GM19468 (cell line): ENCODE data around the gene HIPK2.

Experiments
- ATAC-seq: cut with Tn5 transposase; IDR thresholded peaks from one replicate; pipeline ENCODE4 v1.9.1; 2021; ENCODE audit warnings: mild to moderate bottlenecking, moderate library complexity, moderate number of reproducible peaks; ENCODE audit not compliant: unreplicated experiment; ENCODE audit errors: extremely low read depth

HIPK2 gene

GRCh38 chr7:139576179-139576973 lies 201.4 kb downstream of the HIPK2 start:
- no peak for ATAC-seq

- no peak for ATAC-seq
Observed at GRCh38 chr7:139575338-139575680, 202.5 kb downstream of the HIPK2 start.

DNA sequence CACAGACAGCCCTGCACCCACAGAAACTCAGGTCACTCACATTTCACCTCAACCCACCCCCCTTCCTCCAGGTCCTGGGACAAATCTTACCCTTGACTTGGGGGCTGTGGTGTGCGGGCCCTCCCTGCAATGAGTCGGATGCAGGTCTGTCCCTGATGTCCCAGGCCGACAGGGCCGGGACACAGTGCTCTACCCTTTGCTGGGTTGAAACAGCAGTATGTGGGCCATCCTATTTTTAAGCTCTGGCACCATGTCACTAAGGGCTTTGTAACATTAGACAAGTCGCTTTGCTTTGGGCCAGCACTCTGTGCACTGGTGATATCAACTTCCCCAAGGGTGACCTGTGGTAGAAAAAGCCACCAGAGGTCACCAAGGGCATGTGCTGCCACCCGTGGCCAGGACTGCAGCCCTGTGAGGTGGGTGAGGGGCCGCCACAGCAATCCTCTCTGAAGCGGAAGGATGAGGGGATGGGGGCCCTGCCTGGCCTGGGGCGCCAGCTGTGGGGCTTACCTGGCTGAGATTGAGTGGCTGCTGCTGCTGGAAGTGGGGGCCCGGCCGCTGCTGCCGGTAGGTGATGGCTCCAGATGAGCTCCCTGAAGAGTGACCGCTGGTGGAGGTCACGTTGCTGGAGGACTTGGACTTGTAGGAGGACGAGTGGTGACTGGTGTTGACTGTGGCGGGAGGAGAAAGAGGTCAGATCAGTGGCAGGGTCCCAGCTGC lies 203.0 kb downstream of the HIPK2 start:
- ATAC-seq, result no peak

- ATAC-seq, result no peak
Observed at GRCh38 chr7:139573871-139574270, 203.9 kb downstream of the HIPK2 start.

GRCh38 chr7:139572704-139573385 lies 205.0 kb downstream of the HIPK2 start:
- ATAC-seq, result no peak

DNA sequence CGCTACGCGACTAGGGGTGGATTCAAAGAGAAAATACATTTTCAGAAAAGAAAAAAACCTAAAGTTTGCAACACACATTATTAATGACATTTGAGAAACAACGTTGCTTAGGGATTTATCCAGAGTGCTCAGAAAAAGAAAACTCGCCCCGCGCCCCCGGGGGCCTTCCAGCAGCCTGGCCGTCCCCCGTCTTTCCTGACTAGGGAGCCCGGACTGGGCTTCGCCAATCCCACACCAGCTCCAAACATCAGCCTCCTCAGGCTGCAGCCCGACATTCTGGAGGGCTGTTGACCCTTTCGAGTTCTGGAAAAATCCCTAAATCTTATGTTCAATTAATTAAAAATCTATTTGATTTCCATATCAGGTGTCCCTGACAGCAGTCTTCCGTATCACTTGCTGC lies 205.7 kb downstream of the HIPK2 start:
- ATAC-seq, result no peak

DNA sequence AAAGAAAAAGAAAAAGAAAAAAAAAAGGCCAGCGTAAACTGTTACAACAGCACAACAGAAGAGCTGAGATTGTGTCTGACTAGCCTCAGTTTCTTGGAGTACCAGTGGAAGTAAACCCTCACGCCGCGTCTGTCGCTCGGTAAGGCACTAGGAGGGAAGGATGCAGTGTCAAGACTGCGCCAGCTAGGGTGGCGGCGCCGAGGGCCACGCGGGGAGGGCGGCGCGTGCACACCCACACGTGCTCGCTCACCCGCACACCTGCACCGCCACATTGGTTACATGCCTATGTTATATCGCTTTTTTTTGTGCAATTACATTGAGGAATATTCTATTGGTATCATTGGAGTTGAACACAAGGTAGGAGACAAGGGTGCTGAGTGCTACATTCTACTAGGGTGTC lies 206.1 kb downstream of the HIPK2 start:
- ATAC-seq, result no peak

GRCh38 chr7:139571190-139571589 lies 206.6 kb downstream of the HIPK2 start:
- no peak for ATAC-seq

DNA sequence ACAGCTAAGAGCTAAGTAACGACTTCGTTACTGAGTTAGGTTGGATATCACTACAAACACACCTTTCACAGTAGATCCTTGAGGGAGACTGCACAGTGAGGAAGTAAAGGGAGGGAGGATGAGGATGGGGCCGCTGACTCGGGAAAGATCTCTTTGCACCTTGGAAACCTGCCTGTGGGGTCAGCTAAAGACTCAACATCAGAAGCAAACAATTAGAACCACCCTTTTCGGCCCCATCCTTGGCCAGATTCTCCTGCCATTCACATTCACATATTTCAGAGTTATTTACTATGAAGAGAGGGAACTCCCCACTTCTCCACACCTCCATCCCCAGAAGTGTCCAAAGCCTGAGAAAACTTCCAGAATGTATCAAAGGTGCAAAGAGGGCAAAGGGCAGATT lies 207.2 kb downstream of the HIPK2 start:
- ATAC-seq, result no peak

DNA sequence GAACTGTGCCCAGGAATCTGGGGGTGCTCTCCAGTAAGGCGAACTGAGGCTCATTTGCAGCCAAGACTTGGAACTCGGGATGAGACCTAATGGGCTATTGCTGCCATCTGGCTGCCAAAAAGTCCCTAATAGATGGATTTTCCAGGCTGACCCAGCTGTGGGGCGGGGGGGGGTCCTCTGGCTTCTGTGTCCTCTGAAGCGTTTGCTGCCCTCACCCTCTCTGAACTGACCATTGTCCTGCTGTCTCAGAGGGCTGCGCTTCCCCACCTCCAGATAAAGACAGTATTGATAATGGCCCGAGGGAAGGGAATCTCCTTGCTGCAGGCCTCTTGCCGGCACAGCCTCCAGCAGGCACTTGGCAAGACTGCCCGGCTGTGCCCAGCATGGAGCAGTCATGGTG lies 207.7 kb downstream of the HIPK2 start:
- ATAC-seq, result no peak

DNA sequence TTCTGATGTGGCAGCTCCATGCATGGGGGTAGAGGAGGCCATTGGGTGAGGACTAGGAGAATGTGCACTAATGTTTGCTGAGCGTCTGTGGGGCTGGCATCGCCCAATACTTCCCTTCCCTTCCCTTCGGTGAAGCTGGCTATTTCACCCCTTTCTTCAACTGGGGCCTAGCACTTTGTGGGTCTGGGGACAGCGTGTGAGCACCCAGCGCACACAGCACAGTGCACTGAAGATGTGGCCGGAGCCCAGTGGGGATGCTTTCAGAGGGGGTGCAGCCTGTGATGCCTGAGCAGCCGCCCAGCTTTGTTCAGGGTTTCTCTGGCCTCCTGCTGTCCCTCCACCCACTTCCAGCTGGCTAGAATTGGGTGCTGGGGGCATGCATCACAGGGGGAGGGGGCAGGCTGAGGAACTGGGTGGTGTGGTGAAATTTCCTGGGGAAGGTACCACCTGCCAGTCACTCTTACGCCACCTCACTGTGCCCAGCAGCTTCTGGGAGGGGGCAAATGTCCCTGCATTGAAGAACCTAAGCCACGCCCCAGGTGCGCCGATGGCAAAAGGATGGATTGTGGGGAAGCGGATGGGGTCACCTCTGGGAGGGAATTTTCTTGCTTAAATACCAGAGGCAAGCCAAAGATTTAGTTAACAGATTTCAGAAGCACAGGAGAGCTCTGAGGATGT lies 208.8 kb downstream of the HIPK2 start:
- no peak for ATAC-seq

DNA sequence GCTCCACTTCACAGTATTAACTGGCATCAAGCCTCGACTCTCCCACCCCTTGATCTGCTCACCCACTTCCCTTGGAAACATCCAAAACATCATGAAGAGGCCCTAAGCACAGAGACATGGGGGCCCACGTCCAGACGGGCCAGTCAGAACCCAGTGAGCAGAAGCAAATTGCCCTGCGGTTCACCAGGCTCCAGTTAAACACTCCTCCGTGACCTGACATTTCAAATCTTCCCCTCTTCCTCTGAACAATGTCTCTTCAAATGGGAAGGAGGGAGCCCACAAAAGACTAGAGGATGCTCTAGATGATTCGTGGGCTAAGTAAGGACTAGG lies 209.5 kb downstream of the HIPK2 start:
- ATAC-seq, result no peak

DNA sequence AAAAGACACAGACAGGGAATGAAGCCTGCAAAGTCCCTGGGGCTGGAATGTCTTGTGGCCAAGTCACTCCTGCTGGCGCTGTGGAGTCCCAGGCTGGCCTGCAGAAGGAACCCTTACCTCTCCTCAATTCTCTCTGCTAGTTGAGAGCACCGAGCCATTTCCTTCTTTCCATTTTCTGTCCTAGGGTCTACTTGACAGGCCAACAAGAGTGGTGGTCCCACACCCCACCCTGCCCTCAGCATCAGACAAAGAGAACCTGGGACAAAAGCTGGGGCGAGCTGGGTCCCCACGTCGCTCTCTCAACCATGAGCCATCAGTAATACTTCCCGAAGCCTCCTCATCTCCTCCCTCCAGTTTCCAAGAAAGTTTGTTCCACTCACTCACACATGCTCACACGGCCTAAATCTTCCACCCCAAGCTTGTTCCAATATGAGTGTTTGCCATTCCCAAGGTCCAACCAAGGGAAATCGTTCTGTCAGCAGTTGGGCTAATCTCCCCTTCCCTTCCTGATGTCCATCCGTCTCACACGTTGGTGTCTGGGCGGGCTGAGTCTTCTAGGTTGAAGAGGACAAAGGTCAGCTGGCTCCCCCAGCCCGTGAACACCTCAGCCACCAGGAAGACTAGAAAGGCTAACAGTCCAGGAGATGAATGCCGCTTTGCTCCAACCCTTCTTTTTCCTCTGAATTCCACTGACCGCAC lies 210.0 kb downstream of the HIPK2 start:
- no peak for ATAC-seq

- ATAC-seq, result no peak
Observed at GRCh38 chr7:139566736-139567646, 210.8 kb downstream of the HIPK2 start.

DNA sequence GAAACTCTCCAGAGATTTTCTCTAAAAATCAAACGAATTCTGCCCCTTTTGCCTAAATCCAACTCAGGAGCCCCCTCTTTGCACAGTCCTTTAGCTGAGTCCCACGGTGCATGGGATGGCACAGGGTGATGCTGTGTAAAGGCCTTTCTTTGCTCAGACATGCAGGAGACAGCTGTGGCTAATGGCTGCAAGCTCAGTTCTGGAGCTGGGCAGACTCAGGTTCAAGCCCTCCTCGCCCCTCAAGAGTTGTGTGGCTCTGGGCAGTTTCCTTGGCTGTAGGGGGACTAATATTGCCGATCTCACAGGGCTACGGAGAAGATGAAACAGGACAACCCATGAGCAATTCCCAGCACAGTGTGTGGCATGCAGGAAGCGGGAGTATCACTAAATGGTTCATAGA lies 211.7 kb downstream of the HIPK2 start:
- ATAC-seq, result no peak

DNA sequence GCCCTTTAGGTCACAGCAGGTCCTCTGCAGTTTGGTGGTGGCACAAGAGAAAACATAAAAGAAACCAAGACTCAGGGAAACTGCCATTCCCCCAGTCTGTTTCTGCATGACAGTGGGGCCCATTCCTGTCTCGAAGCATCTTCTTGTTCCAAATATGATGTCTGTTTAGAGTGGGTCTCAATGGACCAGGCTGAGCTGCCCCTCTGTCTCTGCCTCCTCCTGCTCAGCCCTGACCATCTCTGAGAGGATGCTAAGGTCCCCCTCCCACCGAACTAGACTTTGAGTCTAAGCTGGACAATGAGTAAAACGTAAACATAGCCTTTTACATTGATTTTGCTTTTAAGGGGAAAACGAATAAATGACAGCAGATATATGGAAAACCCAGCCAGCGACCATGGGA lies 213.9 kb downstream of the HIPK2 start:
- no peak for ATAC-seq

DNA sequence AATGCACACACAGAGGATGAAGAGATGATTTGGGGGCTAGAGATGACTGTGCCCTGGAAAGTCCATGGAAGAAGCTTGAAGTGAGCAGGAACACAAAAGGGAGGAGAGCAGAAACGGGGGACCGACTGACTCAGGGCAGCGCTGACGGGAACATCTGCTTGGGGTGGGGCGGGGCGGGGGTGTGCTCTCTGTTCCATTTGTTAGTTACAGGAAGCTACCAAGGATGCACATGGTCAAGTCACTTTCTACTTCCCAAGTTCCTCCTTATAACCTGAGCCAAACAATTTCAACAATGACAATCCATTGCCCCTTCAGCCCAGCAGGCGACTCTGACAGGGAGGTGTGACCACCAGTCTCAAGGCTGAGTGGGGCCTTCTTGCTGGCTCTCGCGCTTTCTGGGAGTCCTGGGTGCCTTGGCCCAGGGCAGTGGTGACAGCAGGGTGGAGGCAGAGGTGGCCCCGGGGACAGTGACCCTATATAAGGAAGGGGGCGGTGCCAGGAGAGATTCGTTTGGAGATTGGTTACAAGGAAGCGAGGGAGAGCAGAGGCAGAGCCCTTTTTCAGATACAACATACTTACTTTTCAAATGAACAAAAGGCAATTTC lies 214.7 kb downstream of the HIPK2 start:
- no peak for ATAC-seq

DNA sequence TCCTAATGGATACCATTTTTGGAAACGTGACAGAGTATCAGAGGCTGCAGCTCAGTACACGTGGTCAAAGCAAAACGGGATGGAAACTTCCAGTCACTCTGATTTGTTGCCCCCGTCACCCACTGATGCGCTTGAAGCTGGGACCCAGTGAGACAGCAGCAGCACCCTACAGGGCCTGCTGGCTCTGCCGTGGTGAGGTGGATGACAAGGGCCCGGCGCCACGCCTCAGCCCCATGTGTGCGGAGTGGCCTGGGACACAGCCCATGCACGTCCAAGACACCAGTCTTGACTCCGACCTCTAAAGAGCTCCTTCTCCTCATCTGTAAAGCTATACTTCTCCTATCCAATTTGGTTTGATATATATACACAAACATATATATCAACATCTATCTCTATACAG lies 215.3 kb downstream of the HIPK2 start:
- no peak for ATAC-seq

DNA sequence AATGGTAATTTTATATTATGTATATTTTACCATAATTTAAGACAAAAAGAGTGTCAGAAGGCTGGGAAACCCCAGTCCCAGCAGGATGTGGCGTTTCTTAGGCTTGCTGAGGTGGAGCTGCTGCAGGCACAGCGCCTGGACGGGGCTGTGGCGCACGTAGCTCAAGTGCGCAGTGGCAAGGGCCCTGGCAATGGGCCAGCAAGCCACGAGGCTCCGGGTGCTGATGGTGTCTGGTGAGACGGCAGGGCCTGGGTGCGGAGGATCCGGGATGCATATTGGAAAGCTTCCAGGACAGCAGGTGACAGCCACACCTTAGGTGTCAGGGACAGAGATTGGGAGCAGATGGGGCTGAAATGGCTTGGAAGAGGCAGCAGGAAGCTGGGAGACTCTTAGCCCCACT lies 217.1 kb downstream of the HIPK2 start:
- no peak for ATAC-seq
